Spleen (tissue), 11 donors: ENCODE data around the gene CEP170B. TPM values are rescaled to one million over a fixed set of nuclear protein-coding genes. Genes with fewer than 3 reads are reported as not detected.

Experiments
- DNase-seq: peaks from one replicate; pipeline ENCODE4 v3.0.0-alpha.2; 2020
- H3K27ac ChIP-seq, 8 donors: fragments of 200-600 bp; sonication (generic) in 7 of 8; 1 replicate in 4 of 8; 2 replicates in 4 of 8; pipeline versions ENCODE4 v1.5.0 to v1.8.0; 2016 to 2021; ENCODE audit warnings: inconsistent platforms in 4 of 8, mild to moderate bottlenecking in 4 of 8, moderate library complexity in 1 of 8
- H3K27me3 ChIP-seq, 7 donors: fragments of 200-600 bp; sonication (generic) in 6 of 7; replicated peaks in 1 of 7; 1 replicate in 4 of 7; 2 replicates in 3 of 7; pipeline versions ENCODE4 v1.5.0 to v1.8.0; 2016 to 2021; ENCODE audit warnings: inconsistent platforms in 3 of 7, mild to moderate bottlenecking in 1 of 7
- H3K36me3 ChIP-seq, 6 donors: fragments of 200-600 bp; sonication (generic) in 5 of 6; 1 replicate in 4 of 6; 2 replicates in 2 of 6; pipeline versions ENCODE4 v1.5.0 to v1.8.0; 2016 to 2021; ENCODE audit warnings: inconsistent platforms in 2 of 6
- H3K4me1 ChIP-seq, 6 donors: fragments of 200-600 bp; sonication (generic) in 5 of 6; 1 replicate in 3 of 6; 2 replicates in 3 of 6; pipeline versions ENCODE4 v1.5.0 to v1.8.0; 2016 to 2021; ENCODE audit warnings: inconsistent platforms in 3 of 6
- H3K4me3 ChIP-seq, 8 donors: fragments of 200-600 bp; sonication (generic) in 7 of 8; 1 replicate in 4 of 8; 2 replicates in 4 of 8; pipeline versions ENCODE4 v1.5.0 to v1.8.0; 2016 to 2021; ENCODE audit warnings: inconsistent platforms in 4 of 8, mild to moderate bottlenecking in 4 of 8, moderate library complexity in 2 of 8
- H3K9me3 ChIP-seq, 8 donors: fragments of 200-600 bp; sonication (generic) in 7 of 8; 1 replicate in 4 of 8; 2 replicates in 4 of 8; pipeline versions ENCODE4 v1.5.0 to v1.8.0; 2016 to 2021; ENCODE audit warnings: inconsistent platforms in 4 of 8
- CTCF ChIP-seq, 11 experiments: fragments of 200-600 bp in 7 of 11; fragments of 450-650 bp in 4 of 11; sonication (generic) in 4 of 11; IDR thresholded peaks in 8 of 11; conservative IDR thresholded peaks in 3 of 11; 1 replicate in 7 of 11; 2 replicates in 4 of 11; pipeline versions ENCODE4 v1.4.0 to v1.8.0; 2016 to 2021; ENCODE audit warnings: antibody characterized with exemption in 11 of 11, inconsistent platforms in 4 of 11, mild to moderate bottlenecking in 1 of 11
- POLR2A ChIP-seq, 3 donors: fragments of 450-650 bp; IDR thresholded peaks; one replicate each; pipeline ENCODE4 v1.5.1; 2017; ENCODE audit warnings: antibody characterized with exemption in 3 of 3, mild to moderate bottlenecking in 1 of 3
- POLR2AphosphoS5 ChIP-seq, 3 donors: sonication (generic); formaldehyde crosslinking; IDR thresholded peaks; one replicate each; pipeline ENCODE4 v1.5.1; 2017; ENCODE audit warnings: antibody characterized with exemption in 3 of 3
- WGBS, 5 donors: extraction: QIAGEN DNeasy Blood & Tissue Kit in 3 of 5; methylation state at CpG; one replicate each; pipeline versions ENCODE4 v1.1.5 to v1.1.7; 2013 to 2018; 5-methylcytosine and 5-hydroxymethylcytosine counted together
- intact Hi-C: fragments of 100-400 bp; cut with DNase I; formaldehyde crosslinking; loops from one replicate; pipeline ENCODE4 v1.15.0; 2023; ENCODE audit warnings: low total_unique reads
- polyA plus RNA-seq, 3 donors: library from polyadenylated mRNA; stranded (reverse); fragments of 200-250 nt; gene quantifications; one replicate each; pipeline ENCODE4 v1.2.1, GENCODE V29; 2013
- total RNA-seq, 7 donors: library from RNA; depleted of rRNA in 3 of 7; stranded (reverse); fragments of >200 nt in 3 of 7; fragmentation: NEBNext Ultra II Directional in 4 of 7; extraction: Animal tissue kit (Norgen Biotek cat#: 25700) in 4 of 7; gene quantifications; one replicate each; pipeline versions ENCODE4 v1.1.0 to v1.2.1, GENCODE V29; 2016 to 2021
- donor health status: healthy with polysubstance abuse.
- donor health status: DM: no; HTN: no; CAD: no; lungs with moderate emphysema.
- donor health status: DM: no; HTN: no; CAD: no.
- donor health status: Bipolar disorder and iron deficiency.
- donor health status: healthy.
- donor health status: DM: no; HTN: no; CAD: no.
- donor health status: DM: yes; HTN: yes; CAD: no.

Gene CEP170B
- total and polyA plus RNA-seq, 10 donors, result 0.58 to 12.6 (median 5.7) TPM

DNA sequence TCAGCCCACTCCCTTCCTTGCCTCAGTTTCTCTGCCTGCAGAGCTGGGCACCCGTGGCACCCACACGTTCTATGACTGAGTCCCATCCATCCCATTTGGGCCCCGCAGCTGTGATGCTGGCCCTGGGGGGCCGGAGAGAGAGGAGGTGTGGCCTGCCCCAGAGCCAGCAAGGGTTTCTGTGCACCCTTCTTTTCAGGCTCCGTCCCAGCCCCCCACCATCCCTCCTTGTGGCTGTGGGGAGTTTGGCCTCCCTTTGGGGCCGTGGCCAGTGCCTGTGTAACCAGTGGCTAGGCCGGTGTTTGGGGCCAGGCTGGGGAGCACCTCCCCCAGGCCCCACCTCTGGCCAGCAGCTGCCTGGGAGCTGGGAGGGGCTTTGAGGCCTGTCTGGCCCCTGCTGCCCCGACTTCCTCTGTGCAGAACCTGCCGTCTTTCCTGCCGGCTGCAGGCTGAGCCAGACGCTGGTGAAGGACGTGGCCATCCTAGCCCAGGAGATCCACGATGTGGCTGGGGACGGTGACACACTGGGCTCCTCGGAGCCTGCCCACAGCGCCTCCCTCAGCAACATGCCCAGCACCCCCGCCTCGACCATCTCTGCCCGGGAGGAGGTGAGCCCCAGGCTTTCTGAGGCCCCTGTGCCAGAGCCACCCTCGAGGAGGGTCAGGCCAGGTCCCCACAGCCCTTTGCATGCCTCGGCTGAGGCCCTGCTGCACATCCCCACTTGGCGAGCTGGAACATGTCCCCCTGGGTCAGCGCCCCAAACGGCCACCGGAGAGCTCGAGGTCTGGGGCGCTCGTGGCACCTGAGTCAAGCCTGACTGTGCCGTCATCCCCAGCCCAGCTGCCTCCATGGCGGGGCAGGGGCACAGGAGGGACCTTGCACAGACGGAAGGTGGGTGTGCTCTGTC lies 27.7 kb downstream of the CEP170B start:
- DNase-seq, result peak; percentile 63
- no peak overlapping the region for H3K4me3 ChIP-seq
- 64 to 71% (median 68%) methylated on average over 19 to 31 of the region's 31 CpGs for WGBS, 5 donors
- no peaks in the 10 kb centered on the region for H3K9me3 ChIP-seq
- no peak overlapping the region for H3K27ac ChIP-seq
- peaks cover 0 to 6% (median 0%) of the 10 kb centered on the region in 6 donors for H3K36me3 ChIP-seq
- peaks cover 0 to 31% (median 8%) of the 10 kb centered on the region in 6 donors for H3K4me1 ChIP-seq
- intact Hi-C loops, result no loop called here
- no peak for TF ChIP-seq POLR2A (IDR thresholded peaks at IDR 0.05)
- no peak for TF ChIP-seq CTCF (IDR thresholded peaks at IDR 0.05 in 8 of 11, conservative IDR thresholded peaks at IDR 0.05 in 3 of 11)
- no peak for TF ChIP-seq POLR2AphosphoS5 (IDR thresholded peaks at IDR 0.05)
- H3K27me3 ChIP-seq, result peaks cover 0 to 6% (median 0%) of the 10 kb centered on the region in 7 donors

DNA sequence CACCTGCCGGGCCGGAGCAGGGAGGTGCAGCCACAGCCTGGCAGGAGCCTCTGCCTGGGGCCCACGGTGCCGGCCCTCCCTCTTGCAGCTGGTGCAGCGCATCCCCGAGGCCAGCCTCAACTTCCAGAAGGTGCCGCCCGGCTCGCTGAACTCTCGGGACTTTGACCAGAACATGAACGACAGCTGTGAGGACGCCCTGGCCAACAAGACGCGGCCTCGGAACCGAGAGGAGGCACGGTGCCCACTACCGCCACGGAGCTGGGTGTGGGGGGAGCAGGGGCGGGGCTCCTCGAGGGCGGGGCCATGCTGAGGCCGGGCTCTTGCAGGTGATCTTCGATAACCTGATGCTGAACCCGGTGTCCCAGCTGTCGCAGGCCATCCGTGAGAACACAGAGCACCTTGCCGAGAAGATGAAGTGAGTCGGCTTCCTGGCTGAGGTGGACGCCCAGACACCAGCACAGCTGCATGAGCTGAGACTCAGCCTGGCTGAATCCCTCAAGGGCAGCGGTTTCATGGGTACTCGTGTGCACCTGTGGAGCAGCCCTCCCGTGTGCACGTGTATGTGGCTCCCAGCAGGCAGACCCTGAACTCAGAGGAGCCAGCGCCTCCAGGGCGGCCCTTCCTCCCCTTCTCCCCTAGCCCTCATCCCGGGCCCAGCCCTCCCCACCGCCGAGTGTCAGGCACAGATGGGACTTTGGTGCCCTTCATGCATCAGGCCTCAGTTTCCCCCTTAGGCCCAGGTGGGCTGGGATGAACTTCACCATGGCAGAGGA lies 28.6 kb downstream of the CEP170B start:
- Histone ChIP-seq H3K4me3 (no peak overlapping the region), H3K27me3 (peaks cover 0 to 11% (median 0%) of the 10 kb centered on the region in 7 donors), H3K9me3 (no peaks in the 10 kb centered on the region), H3K27ac (no peak overlapping the region), H3K36me3 (no peaks in the 10 kb centered on the region), H3K4me1 (peaks cover 0 to 31% (median 8%) of the 10 kb centered on the region in 6 donors)
- TF ChIP-seq POLR2A (IDR thresholded peaks at IDR 0.05), result no peak
- no peak for TF ChIP-seq CTCF (IDR thresholded peaks at IDR 0.05 in 8 of 11, conservative IDR thresholded peaks at IDR 0.05 in 3 of 11)
- TF ChIP-seq POLR2AphosphoS5 (IDR thresholded peaks at IDR 0.05), result no peak
- 81 to 88% (median 83%) methylated on average over 33 to 39 of the region's 39 CpGs for WGBS, 5 donors
- intact Hi-C loops, result no loop called here
- peak; percentile 71 for DNase-seq

DNA sequence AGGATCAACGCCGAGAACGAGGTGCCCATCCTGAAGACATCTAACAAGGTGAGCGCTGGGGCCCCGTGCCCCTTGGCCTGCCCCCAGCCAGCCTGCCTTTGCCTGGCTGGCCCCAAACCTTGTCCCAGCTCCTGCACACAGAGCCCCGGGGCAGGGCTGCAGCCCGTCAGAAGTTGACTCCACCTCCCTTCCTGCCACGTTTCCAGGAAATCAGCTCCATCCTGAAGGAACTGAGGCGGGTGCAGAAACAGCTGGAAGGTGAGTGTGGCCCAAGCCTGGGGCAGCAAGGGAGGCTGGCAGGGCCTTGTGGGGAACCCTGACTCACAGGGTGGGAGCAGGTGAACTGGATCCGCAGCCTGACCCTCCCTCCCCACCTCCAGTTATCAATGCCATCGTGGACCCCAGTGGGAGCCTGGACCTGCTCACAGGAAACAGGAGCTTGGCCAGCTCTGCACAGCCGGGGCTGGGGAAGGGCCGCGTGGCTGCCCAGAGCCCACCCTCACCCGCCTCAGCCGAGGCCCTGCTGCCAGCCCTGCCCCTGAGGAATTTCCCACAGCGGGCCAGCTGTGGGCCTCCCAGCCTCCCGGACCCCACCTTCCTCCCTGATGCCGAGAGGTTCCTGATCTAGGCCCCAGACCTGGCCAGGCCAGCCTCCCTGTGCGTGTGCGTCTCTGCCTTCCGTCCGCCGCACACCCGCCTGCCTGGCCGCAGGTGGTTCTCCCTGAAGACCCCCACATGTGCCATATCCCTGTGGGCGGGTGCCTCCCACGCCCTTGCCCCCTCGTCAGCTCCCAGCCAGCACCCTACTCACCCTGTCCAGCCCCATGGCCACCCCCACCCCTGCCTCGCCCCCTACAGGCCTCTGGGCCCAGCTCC lies 29.5 kb downstream of the CEP170B start:
- intact Hi-C loops, result no loop called here
- Histone ChIP-seq H3K36me3 (no peaks in the 10 kb centered on the region), H3K27ac (no peak overlapping the region), H3K4me1 (peaks cover 0 to 31% (median 8%) of the 10 kb centered on the region in 6 donors), H3K4me3 (no peak overlapping the region), H3K9me3 (no peaks in the 10 kb centered on the region), H3K27me3 (peaks cover 0 to 11% (median 0%) of the 10 kb centered on the region in 7 donors)
- WGBS, 5 donors, result 72 to 83% (median 75%) methylated on average over 22 to 30 of the region's 30 CpGs
- DNase-seq, result no peak
- no peak for TF ChIP-seq POLR2AphosphoS5 (IDR thresholded peaks at IDR 0.05)
- TF ChIP-seq POLR2A (IDR thresholded peaks at IDR 0.05), result no peak
- no peak for TF ChIP-seq CTCF (IDR thresholded peaks at IDR 0.05 in 8 of 11, conservative IDR thresholded peaks at IDR 0.05 in 3 of 11)
